HL-60 (cell line): ENCODE measurements around the gene GIMAP2.

ENCODE experiments used
- CTCF ChIP-seq: IDR thresholded peaks from one replicate; pipeline ENCODE4 v1.5.1; 2011; ENCODE audit warnings: low read length, control low read depth, inconsistent platforms; ENCODE audit not compliant: insufficient read depth
- REST ChIP-seq: IDR thresholded peaks from 2 replicates; pipeline ENCODE4 v1.6.1; 2012; ENCODE audit warnings: low read depth; ENCODE audit not compliant: insufficient replicate concordance

GRCh38 chr7:150654692-150655091, 30.8 kb upstream of the GIMAP2 start:
- TF ChIP-seq CTCF (no peak), REST (no peak)
